Vagina (tissue), 2 donors: Measurements from ENCODE around the gene PHRF1.

Experiments used
- POLR2A ChIP-seq, 2 donors: fragments of 450-650 bp; IDR thresholded peaks; one replicate each; pipeline ENCODE4 v1.6.1; 2017; ENCODE audit warnings: antibody characterized with exemption in 2 of 2, mild to moderate bottlenecking in 2 of 2, moderate library complexity in 2 of 2
- POLR2AphosphoS5 ChIP-seq, 2 donors: sonication (generic); formaldehyde crosslinking; IDR thresholded peaks; one replicate each; pipeline ENCODE4 v1.9.0; 2017; ENCODE audit warnings: antibody characterized with exemption in 2 of 2, mild to moderate bottlenecking in 2 of 2, low read depth in 1 of 2; ENCODE audit not compliant: insufficient read depth in 1 of 2
- TF ChIP-seq, protein P1 (sequence below), 3 experiments: fragments of 450-650 bp in 2 of 3; fragments of 200-600 bp in 1 of 3; sonication (generic) in 1 of 3; IDR thresholded peaks; one replicate each; pipeline ENCODE4 v1.5.1; 2017 to 2019; ENCODE audit warnings: antibody characterized with exemption in 3 of 3, mild to moderate bottlenecking in 2 of 3, moderate library complexity in 2 of 3

- TF ChIP-seq, protein P1, sequence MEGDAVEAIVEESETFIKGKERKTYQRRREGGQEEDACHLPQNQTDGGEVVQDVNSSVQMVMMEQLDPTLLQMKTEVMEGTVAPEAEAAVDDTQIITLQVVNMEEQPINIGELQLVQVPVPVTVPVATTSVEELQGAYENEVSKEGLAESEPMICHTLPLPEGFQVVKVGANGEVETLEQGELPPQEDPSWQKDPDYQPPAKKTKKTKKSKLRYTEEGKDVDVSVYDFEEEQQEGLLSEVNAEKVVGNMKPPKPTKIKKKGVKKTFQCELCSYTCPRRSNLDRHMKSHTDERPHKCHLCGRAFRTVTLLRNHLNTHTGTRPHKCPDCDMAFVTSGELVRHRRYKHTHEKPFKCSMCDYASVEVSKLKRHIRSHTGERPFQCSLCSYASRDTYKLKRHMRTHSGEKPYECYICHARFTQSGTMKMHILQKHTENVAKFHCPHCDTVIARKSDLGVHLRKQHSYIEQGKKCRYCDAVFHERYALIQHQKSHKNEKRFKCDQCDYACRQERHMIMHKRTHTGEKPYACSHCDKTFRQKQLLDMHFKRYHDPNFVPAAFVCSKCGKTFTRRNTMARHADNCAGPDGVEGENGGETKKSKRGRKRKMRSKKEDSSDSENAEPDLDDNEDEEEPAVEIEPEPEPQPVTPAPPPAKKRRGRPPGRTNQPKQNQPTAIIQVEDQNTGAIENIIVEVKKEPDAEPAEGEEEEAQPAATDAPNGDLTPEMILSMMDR (IDR thresholded peaks at IDR 0.05), result no peak
- TF ChIP-seq POLR2A (IDR thresholded peaks at IDR 0.05) (no peak), POLR2AphosphoS5 (IDR thresholded peaks at IDR 0.05; ENCODE audit: insufficient read depth in 1 of 2, low read depth in 1 of 2) (no peak)
These were observed 16.6 kb downstream of the PHRF1 start for GRCh38 chr11:592918-593317.
